HG03469 (cell line): Measurements from ENCODE around the gene PCDHB13.
"Not testable (repeated sequence)": the region's sequence is repeated elsewhere in the genome, so short reads cannot be mapped to it uniquely, and the experiment has no call there.

ENCODE experiments used
- ATAC-seq: cut with Tn5 transposase; IDR thresholded peaks from one replicate; pipeline ENCODE4 v1.9.1; 2021; ENCODE audit warnings: mild to moderate bottlenecking, moderate library complexity, moderate number of reproducible peaks; ENCODE audit not compliant: unreplicated experiment

PCDHB13 gene

GRCh38 chr5:141213656-141214339 is at the start of gene PCDHB13:
Gene PCDHB13 (plus strand): TSS chr5:141213919. CDS start chr5:141214124, 205 bp downstream.
- not testable (repeated sequence) for ATAC-seq

GRCh38 chr5:141172381-141173204 is 41.1 kb upstream of the PCDHB13 start, which contains the start of gene PCDHB7:
Gene PCDHB7 (plus strand): TSS chr5:141172644. CDS start chr5:141172836, 192 bp downstream.
- ATAC-seq, result no peak

- ATAC-seq, result not testable (repeated sequence)
Observed at GRCh38 chr5:141174291-141175104, 39.2 kb upstream of the PCDHB13 start.

GRCh38 chr5:141175933-141176332 is 37.8 kb upstream of the PCDHB13 start:
- no peak for ATAC-seq

GRCh38 chr5:141177577-141178191 is 36.0 kb upstream of the PCDHB13 start, which contains the start of gene PCDHB8:
Gene PCDHB8 (plus strand): TSS chr5:141177790. CDS start chr5:141178035, 245 bp downstream.
- not testable (repeated sequence) for ATAC-seq

- not testable (repeated sequence) for ATAC-seq
Observed at GRCh38 chr5:141179371-141179770, 34.3 kb upstream of the PCDHB13 start.

- ATAC-seq, result not testable (repeated sequence)
Observed at GRCh38 chr5:141179876-141180275, 33.8 kb upstream of the PCDHB13 start.

GRCh38 chr5:141180313-141180712 is 33.4 kb upstream of the PCDHB13 start:
- no peak for ATAC-seq

- no peak for ATAC-seq
Observed at GRCh38 chr5:141182248-141182647, 31.5 kb upstream of the PCDHB13 start, which contains the start of gene PCDHB16. Gene PCDHB16 (plus strand): TSS chr5:141182387. CDS start chr5:141182560, 173 bp downstream.

- not testable (repeated sequence) for ATAC-seq
Observed at GRCh38 chr5:141184117-141184855, 29.4 kb upstream of the PCDHB13 start.

GRCh38 chr5:141186897-141187512 is 26.7 kb upstream of the PCDHB13 start, which contains the start of gene PCDHB9:
Gene PCDHB9 (plus strand): TSS chr5:141187161. CDS start chr5:141187319, 158 bp downstream.
- ATAC-seq, result no peak

GRCh38 chr5:141188682-141189081 is 25.0 kb upstream of the PCDHB13 start:
- ATAC-seq, result not testable (repeated sequence)

- not testable (repeated sequence) for ATAC-seq
Observed at GRCh38 chr5:141189131-141189530, 24.6 kb upstream of the PCDHB13 start.

GRCh38 chr5:141192110-141192725 is 21.5 kb upstream of the PCDHB13 start, which contains the start of gene PCDHB10:
Gene PCDHB10 (plus strand): TSS chr5:141192353. CDS start chr5:141192553, 200 bp downstream.
- no peak for ATAC-seq

- ATAC-seq, result not testable (repeated sequence)
Observed at GRCh38 chr5:141194332-141194731, 19.4 kb upstream of the PCDHB13 start.

- no peak for ATAC-seq
Observed at GRCh38 chr5:141196363-141196762, 17.4 kb upstream of the PCDHB13 start.

- no peak for ATAC-seq
Observed at GRCh38 chr5:141199359-141200235, 14.1 kb upstream of the PCDHB13 start, which contains the start of gene PCDHB11. Gene PCDHB11 (plus strand): TSS chr5:141199627. CDS start chr5:141199775, 148 bp downstream.
